Endothelial cell of umbilical vein (primary cell): ENCODE measurements around the gene CHSY3. TPM values are rescaled to one million over a fixed set of nuclear protein-coding genes. Genes with fewer than 3 reads are reported as not detected.

Experiments used
- BruUV-seq: library from RNA; stranded (reverse); fragments of 400-500 nt; replicated peaks from 2 replicates; lab custom pipeline; 2021; lab: Mats Ljungman, UMichigan
- CTCF ChIA-PET: fragments of 300-600, 350-600 bp; sonication (Branson Sonifier 250); formaldehyde crosslinking; loops from one replicate; lab custom pipeline; 2021; ENCODE audit warnings: antibody characterized with exemption, inconsistent platforms; lab: Charles Lee
- POLR2A ChIA-PET: fragments of 300-600, 350-600 bp; sonication (Branson Sonifier 250); formaldehyde crosslinking; loops from one replicate; lab custom pipeline; 2021; ENCODE audit warnings: antibody characterized with exemption, inconsistent platforms; lab: Charles Lee
- DNase-seq: peaks from one replicate; pipeline ENCODE4 v3.0.0-alpha.2; 2011; ENCODE audit warnings: low read depth, low spot score
- FAIRE-seq: peaks from 2 replicates; lab custom pipeline; 2011; peaks lifted over from hg19 to GRCh38; lab: Jason Lieb, UNC
- H2AFZ ChIP-seq: 2 replicates; pipeline ENCODE4 v1.6.0; 2012; ENCODE audit warnings: low read depth, low read length, control low read depth, inconsistent platforms
- H3K27ac ChIP-seq: 2 replicates; pipeline ENCODE4 v1.5.1; 2011; ENCODE audit warnings: low read depth, mild to moderate bottlenecking, control low read depth, low read length, moderate library complexity; ENCODE audit not compliant: insufficient read depth
- H3K27me3 ChIP-seq, 2 experiments: 2 replicates each; pipeline versions ENCODE4 v1.6.0 to v1.6.1; 2011; ENCODE audit warnings: low read length in 2 of 2, mixed read lengths in 1 of 2; ENCODE audit not compliant: control insufficient read depth in 2 of 2, insufficient read depth in 2 of 2
- H3K36me3 ChIP-seq, 2 experiments: 2 replicates in 1 of 2; 3 replicates in 1 of 2; pipeline ENCODE4 v1.5.1; 2011; ENCODE audit warnings: low read length in 2 of 2, mild to moderate bottlenecking in 1 of 2, moderate library complexity in 1 of 2; ENCODE audit not compliant: control insufficient read depth in 2 of 2, insufficient read depth in 2 of 2; ENCODE audit errors: extremely low read depth in 1 of 2
- H3K4me1 ChIP-seq: 3 replicates; pipeline ENCODE4 v1.5.1; 2011; ENCODE audit warnings: mild to moderate bottlenecking, low read length; ENCODE audit not compliant: control insufficient read depth, insufficient read depth; ENCODE audit errors: extremely low read depth
- H3K4me2 ChIP-seq: 2 replicates; pipeline ENCODE4 v1.6.1; 2011; ENCODE audit warnings: low read length, control low read depth, mixed read lengths; ENCODE audit not compliant: insufficient read depth
- H3K4me3 ChIP-seq, 3 experiments: fragments of 200-600 bp in 1 of 3; sonication (generic), shearing (Covaris generic) in 1 of 3; replicated peaks in 1 of 3; 2 replicates each; pipeline ENCODE4 v1.5.1; 2011 to 2016; ENCODE audit warnings: control low read depth in 3 of 3, low read length in 3 of 3, mild to moderate bottlenecking in 2 of 3, inconsistent platforms in 1 of 3, low read depth in 1 of 3, moderate library complexity in 1 of 3; ENCODE audit not compliant: insufficient read depth in 1 of 3
- H3K79me2 ChIP-seq: 2 replicates; pipeline ENCODE4 v1.6.0; 2012; ENCODE audit warnings: low read length, inconsistent platforms; ENCODE audit not compliant: control insufficient read depth, insufficient read depth
- H3K9ac ChIP-seq: replicated peaks from 2 replicates; pipeline ENCODE3; 2011; ENCODE audit warnings: low read length, control low read depth; ENCODE audit not compliant: insufficient read depth; ENCODE audit errors: extremely low read depth
- H3K9me1 ChIP-seq: replicated peaks from 3 replicates; pipeline ENCODE4 v1.6.0; 2011; ENCODE audit warnings: mild to moderate bottlenecking, low read length; ENCODE audit not compliant: control insufficient read depth, insufficient read depth; ENCODE audit errors: extremely low read depth
- H3K9me3 ChIP-seq: replicated peaks from 2 replicates; pipeline ENCODE4 v1.5.1; 2012; ENCODE audit warnings: low read length, inconsistent platforms; ENCODE audit not compliant: control insufficient read depth, insufficient read depth
- H4K20me1 ChIP-seq: replicated peaks from 2 replicates; pipeline ENCODE3; 2011; ENCODE audit warnings: mild to moderate bottlenecking, low read length; ENCODE audit not compliant: control insufficient read depth, insufficient read depth; ENCODE audit errors: extremely low read depth
- EZH2 ChIP-seq: IDR thresholded peaks from 2 replicates; pipeline ENCODE4 v1.6.1; 2012; ENCODE audit warnings: borderline replicate concordance, low read depth, mild to moderate bottlenecking, moderate library complexity, low read length, inconsistent platforms; ENCODE audit not compliant: severe bottlenecking
- FOS ChIP-seq: IDR thresholded peaks from 2 replicates; pipeline ENCODE4 v1.6.1; 2011; ENCODE audit warnings: mild to moderate bottlenecking, low read length, moderate library complexity, borderline replicate concordance; ENCODE audit not compliant: insufficient read depth
- GATA2 ChIP-seq: IDR thresholded peaks from 2 replicates; pipeline ENCODE4 v1.7.0; 2011; ENCODE audit warnings: low read depth, mild to moderate bottlenecking, moderate library complexity, mixed read lengths, low read length; ENCODE audit not compliant: insufficient read length, insufficient read depth
- JUN ChIP-seq: IDR thresholded peaks from 2 replicates; pipeline ENCODE4 v1.6.1; 2011; ENCODE audit warnings: borderline replicate concordance, low read depth; ENCODE audit not compliant: insufficient read length, insufficient read depth
- MYC ChIP-seq: IDR thresholded peaks from one replicate; pipeline ENCODE4 v1.6.1; 2011; ENCODE audit warnings: mild to moderate bottlenecking, low read depth, low read length
- POLR2A ChIP-seq: IDR thresholded peaks from 2 replicates; pipeline ENCODE4 v1.6.1; 2012; ENCODE audit warnings: low read depth, mild to moderate bottlenecking, control low read depth, low read length
- POLR2AphosphoS5 ChIP-seq: IDR thresholded peaks from 2 replicates; pipeline ENCODE4 v1.6.1; 2012; ENCODE audit warnings: low read depth, mild to moderate bottlenecking, control low read depth, low read length, moderate library complexity; ENCODE audit not compliant: insufficient read depth
- dilution Hi-C: fragments of 300-500 bp; cut with MboI; formaldehyde crosslinking; loops from one replicate; pipeline ENCODE4 v1.15.0; 2019; ENCODE audit warnings: low sequenced_read_pairs; ENCODE audit not compliant: extremely low pct_ligation_motif_present
- intact Hi-C: fragments of 100-400 bp; cut with micrococcal nuclease; formaldehyde crosslinking; loops from one replicate; pipeline ENCODE4 v1.10.0; 2022
- polyA plus RNA-seq, 4 experiments: library from polyadenylated mRNA; depleted of rRNA in 3 of 4; stranded (reverse) in 3 of 4; unstranded in 1 of 4; fragments of >200 nt; gene quantifications; 2 replicates each; pipeline versions ENCODE4 v1.2.1 to v1.2.3, GENCODE V29; 2011 to 2012; ENCODE audit warnings: missing spikeins in 1 of 4
- total RNA-seq: library from RNA; stranded (reverse); gene quantifications from 2 replicates; pipeline ENCODE4 v1.2.3, GENCODE V29; 2021
- TF ChIP-seq, protein P1 (sequence below): IDR thresholded peaks from 2 replicates; pipeline ENCODE4 v1.6.1; 2011; ENCODE audit not compliant: insufficient read depth, insufficient read length
- TF ChIP-seq, protein P2 (sequence below), 2 donors: IDR thresholded peaks; 1 replicate in 1 of 2; 2 replicates in 1 of 2; pipeline ENCODE4 v1.5.1; 2011; ENCODE audit warnings: low read length in 2 of 2, mild to moderate bottlenecking in 2 of 2, moderate library complexity in 2 of 2, control low read depth in 1 of 2, inconsistent platforms in 1 of 2, low read depth in 1 of 2; ENCODE audit not compliant: insufficient read depth in 1 of 2; ENCODE audit errors: extremely low read depth in 1 of 2

The CHSY3 gene
- total and polyA plus RNA-seq, 2 donors (not counting 3 experiments of a cell fraction or from before 2014, with no cell fraction given), result 2.2 to 8.4 TPM

- TF ChIP-seq JUN, result no peak
- no peak for TF ChIP-seq GATA2
- TF ChIP-seq POLR2A, result no peak
- no peak for TF ChIP-seq FOS
- TF ChIP-seq, protein P1, sequence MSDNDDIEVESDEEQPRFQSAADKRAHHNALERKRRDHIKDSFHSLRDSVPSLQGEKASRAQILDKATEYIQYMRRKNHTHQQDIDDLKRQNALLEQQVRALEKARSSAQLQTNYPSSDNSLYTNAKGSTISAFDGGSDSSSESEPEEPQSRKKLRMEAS, result no peak
- no peak for TF ChIP-seq MYC
- TF ChIP-seq, protein P2, sequence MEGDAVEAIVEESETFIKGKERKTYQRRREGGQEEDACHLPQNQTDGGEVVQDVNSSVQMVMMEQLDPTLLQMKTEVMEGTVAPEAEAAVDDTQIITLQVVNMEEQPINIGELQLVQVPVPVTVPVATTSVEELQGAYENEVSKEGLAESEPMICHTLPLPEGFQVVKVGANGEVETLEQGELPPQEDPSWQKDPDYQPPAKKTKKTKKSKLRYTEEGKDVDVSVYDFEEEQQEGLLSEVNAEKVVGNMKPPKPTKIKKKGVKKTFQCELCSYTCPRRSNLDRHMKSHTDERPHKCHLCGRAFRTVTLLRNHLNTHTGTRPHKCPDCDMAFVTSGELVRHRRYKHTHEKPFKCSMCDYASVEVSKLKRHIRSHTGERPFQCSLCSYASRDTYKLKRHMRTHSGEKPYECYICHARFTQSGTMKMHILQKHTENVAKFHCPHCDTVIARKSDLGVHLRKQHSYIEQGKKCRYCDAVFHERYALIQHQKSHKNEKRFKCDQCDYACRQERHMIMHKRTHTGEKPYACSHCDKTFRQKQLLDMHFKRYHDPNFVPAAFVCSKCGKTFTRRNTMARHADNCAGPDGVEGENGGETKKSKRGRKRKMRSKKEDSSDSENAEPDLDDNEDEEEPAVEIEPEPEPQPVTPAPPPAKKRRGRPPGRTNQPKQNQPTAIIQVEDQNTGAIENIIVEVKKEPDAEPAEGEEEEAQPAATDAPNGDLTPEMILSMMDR (IDR thresholded peaks at IDR 0.05; ENCODE audit: extremely low read depth in 1 of 2, insufficient read depth in 1 of 2, low read depth in 1 of 2, low read length in 2 of 2), result no peak
- TF ChIP-seq EZH2, result no peak
- no peak for TF ChIP-seq POLR2AphosphoS5
- no peaks in the 10 kb centered on the region for H3K79me2 ChIP-seq
- no peaks in the 10 kb centered on the region for H3K27me3 ChIP-seq
- H3K9me1 ChIP-seq, result no peaks in the 10 kb centered on the region
- dilution Hi-C loops, result no loop called here
- CTCF ChIA-PET, result no interaction called here
- H3K4me2 ChIP-seq, result no peak overlapping the region
- BruUV-seq, result no TSS peak
- no peaks in the 10 kb centered on the region for H3K4me1 ChIP-seq
- FAIRE-seq (no peak), DNase-seq (no peak)
- H3K4me3 ChIP-seq, result no peak overlapping the region
- H4K20me1 ChIP-seq, result no peaks in the 10 kb centered on the region
- H3K36me3 ChIP-seq, result no peaks in the 10 kb centered on the region
- no peak overlapping the region for H2AFZ ChIP-seq
- H3K9me3 ChIP-seq, result no peaks in the 10 kb centered on the region
- H3K9ac ChIP-seq, result no peak overlapping the region
- intact Hi-C loops, result no loop called here
- no peak overlapping the region for H3K27ac ChIP-seq
- POLR2A ChIA-PET, result no interaction called here
Measured at GRCh38 chr5:130227699-130228098, 323.4 kb downstream of the CHSY3 start.
